OCI-LY7 (cell line): ENCODE results near the gene PLEKHM1.

Source experiments
- CTCF ChIP-seq: fragments of 200-600 bp; sonication (generic); conservative IDR thresholded peaks from 2 replicates; pipeline ENCODE4 v1.5.1; 2014; ENCODE audit warnings: mild to moderate bottlenecking, antibody characterized with exemption, low read length, moderate library complexity, mixed read lengths
- EZH2phosphoT487 ChIP-seq: fragments of 200-600 bp; sonication (generic); IDR thresholded peaks from 2 replicates; pipeline ENCODE4 v1.6.1; 2018; ENCODE audit warnings: low read depth, borderline replicate concordance, mild to moderate bottlenecking, mixed run types, antibody characterized with exemption, low read length, moderate library complexity, mixed read lengths

GRCh38 chr17:45404870-45405249 lies 85.7 kb downstream of the PLEKHM1 start:
- TF ChIP-seq EZH2phosphoT487 (no peak), CTCF (no peak)
